ENCODE data around the gene LMTK3. TPM values are rescaled to one million over a fixed set of nuclear protein-coding genes. Genes with fewer than 3 reads are reported as not detected.

LMTK3 gene
- total RNA-seq: 0.11 TPM

GRCh38 chr19:48511800-48512503 lies at the start of gene LMTK3:
LMTK3 (minus strand) TSS chr19:48511835; CDS start chr19:48511576, 259 bp downstream.
- peak in 1 of 2 donors; percentile 65 for DNase-seq (ENCODE audit: low spot score in 2 of 2)
- Histone ChIP-seq H3K27me3 (peaks cover 4% of the 10 kb centered on the region), H3K9me3 (no peaks in the 10 kb centered on the region), H3K36me3 (no peaks in the 10 kb centered on the region), H3K4me1 (peaks cover 0 to 15% of the 10 kb centered on the region in 2 donors), H3K4me3 (peak within 1 kb of the TSS; percentile 45 to 59), H3K27ac (peak within 1 kb of the TSS in 1 of 2 donors; percentile 24)
- TF ChIP-seq CTCF (IDR thresholded peaks at IDR 0.05): no peak
- intact Hi-C loops (cut with DNase I): loop anchor here (1.0 kb wide), 1 partner anchor 19 kb away; no protein-coding TSS in a partner anchor

GRCh38 chr19:48561412-48561811 lies 49.8 kb upstream of the LMTK3 start:
- no peaks in the 10 kb centered on the region for H3K9me3 ChIP-seq
- H3K4me1 ChIP-seq: no peaks in the 10 kb centered on the region
- no peak for DNase-seq (ENCODE audit: low spot score in 2 of 2)
- H3K27me3 ChIP-seq: no peaks in the 10 kb centered on the region
- no peaks in the 10 kb centered on the region for H3K36me3 ChIP-seq
- no peak overlapping the region for H3K4me3 ChIP-seq
- H3K27ac ChIP-seq: no peak overlapping the region
- no peak for TF ChIP-seq CTCF (IDR thresholded peaks at IDR 0.05)
- intact Hi-C loops (cut with DNase I): no loop called here

- no peak for DNase-seq (ENCODE audit: low spot score in 2 of 2)
- intact Hi-C loops (cut with DNase I): no loop called here
- TF ChIP-seq CTCF (IDR thresholded peaks at IDR 0.05): no peak
- Histone ChIP-seq H3K27me3 (no peaks in the 10 kb centered on the region), H3K4me1 (no peaks in the 10 kb centered on the region), H3K27ac (no peak overlapping the region), H3K36me3 (no peaks in the 10 kb centered on the region), H3K9me3 (no peaks in the 10 kb centered on the region), H3K4me3 (no peak overlapping the region)
Observed at GRCh38 chr19:48560095-48560530, 48.5 kb upstream of the LMTK3 start.

GRCh38 chr19:48558018-48558684 lies 46.5 kb upstream of the LMTK3 start:
- intact Hi-C loops (cut with DNase I): no loop called here

GRCh38 chr19:48556825-48557224 lies 45.2 kb upstream of the LMTK3 start:
- no peaks in the 10 kb centered on the region for H3K27me3 ChIP-seq

More at GRCh38 chr19:48558018-48558684, 46.5 kb upstream of the LMTK3 start:
- Histone ChIP-seq H3K9me3 (no peaks in the 10 kb centered on the region), H3K36me3 (no peaks in the 10 kb centered on the region), H3K4me3 (no peak overlapping the region), H3K27me3 (no peaks in the 10 kb centered on the region), H3K27ac (no peak overlapping the region), H3K4me1 (no peaks in the 10 kb centered on the region)
- no peak for DNase-seq (ENCODE audit: low spot score in 2 of 2)
- no peak for TF ChIP-seq CTCF (IDR thresholded peaks at IDR 0.05)

More at GRCh38 chr19:48556825-48557224, 45.2 kb upstream of the LMTK3 start:
- TF ChIP-seq CTCF (IDR thresholded peaks at IDR 0.05): no peak
- Histone ChIP-seq H3K4me1 (no peaks in the 10 kb centered on the region), H3K36me3 (no peaks in the 10 kb centered on the region), H3K4me3 (no peak overlapping the region), H3K27ac (no peak overlapping the region), H3K9me3 (no peaks in the 10 kb centered on the region)
- intact Hi-C loops (cut with DNase I): no loop called here
- DNase-seq (ENCODE audit: low spot score in 2 of 2): no peak
